ENCODE data around the gene LRRC70.
"Not testable (repeated sequence)": the region's sequence is repeated elsewhere in the genome, so short reads cannot be mapped to it uniquely, and the experiment has no call there.

LRRC70 gene

GRCh38 chr5:62564101-62564500 lies 14.5 kb upstream of the LRRC70 start:
- H3K4me1 Mint-ChIP-seq: no peaks in the 10 kb centered on the region
- peaks cover 17% of the 10 kb centered on the region for H3K9me3 Mint-ChIP-seq
- no peak for ATAC-seq
- H3K27ac Mint-ChIP-seq: no peak overlapping the region
- no peak overlapping the region for H3K4me3 Mint-ChIP-seq
- H3K36me3 Mint-ChIP-seq: peaks cover 80% of the 10 kb centered on the region
- H3K27me3 Mint-ChIP-seq: no peaks in the 10 kb centered on the region

- not testable (repeated sequence) for H3K27ac Mint-ChIP-seq, ATAC-seq, H3K27me3 Mint-ChIP-seq, H3K4me3 Mint-ChIP-seq, H3K4me1 Mint-ChIP-seq
- Mint-ChIP-seq H3K36me3 (peaks cover 77% of the 10 kb centered on the region), H3K9me3 (peaks cover 17% of the 10 kb centered on the region)
These were observed 12.9 kb upstream of the LRRC70 start for GRCh38 chr5:62565740-62566139.

- Mint-ChIP-seq H3K4me3 (no peak overlapping the region), H3K27me3 (no peaks in the 10 kb centered on the region), H3K4me1 (no peaks in the 10 kb centered on the region), H3K36me3 (peaks cover 61% of the 10 kb centered on the region), H3K9me3 (peaks cover 17% of the 10 kb centered on the region), H3K27ac (no peak overlapping the region)
- no peak for ATAC-seq
These were observed 10.5 kb upstream of the LRRC70 start for GRCh38 chr5:62568143-62568542.

GRCh38 chr5:62568800-62569432 lies 9.7 kb upstream of the LRRC70 start:
- no peak for ATAC-seq
- peaks cover under 1% of the 10 kb centered on the region for H3K4me1 Mint-ChIP-seq
- H3K9me3 Mint-ChIP-seq: peaks cover 17% of the 10 kb centered on the region
- H3K27ac Mint-ChIP-seq: no peak overlapping the region
- H3K27me3 Mint-ChIP-seq: no peaks in the 10 kb centered on the region
- no peak overlapping the region for H3K4me3 Mint-ChIP-seq
- peaks cover 61% of the 10 kb centered on the region for H3K36me3 Mint-ChIP-seq

- Mint-ChIP-seq H3K9me3 (peaks cover 16% of the 10 kb centered on the region), H3K36me3 (peaks cover 63% of the 10 kb centered on the region), H3K27ac (no peak overlapping the region), H3K4me1 (peaks cover 6% of the 10 kb centered on the region), H3K27me3 (no peaks in the 10 kb centered on the region), H3K4me3 (no peak overlapping the region)
- no peak for ATAC-seq
These were observed 9.1 kb upstream of the LRRC70 start for GRCh38 chr5:62569470-62569869.

GRCh38 chr5:62572918-62573514 lies 5.6 kb upstream of the LRRC70 start:
- Mint-ChIP-seq H3K27me3 (no peaks in the 10 kb centered on the region), H3K27ac (no peak overlapping the region), H3K4me1 (peaks cover 22% of the 10 kb centered on the region), H3K9me3 (no peaks in the 10 kb centered on the region), H3K36me3 (peaks cover 48% of the 10 kb centered on the region), H3K4me3 (no peak overlapping the region)
- ATAC-seq: no peak

GRCh38 chr5:62574599-62574998 lies 4.0 kb upstream of the LRRC70 start:
- Mint-ChIP-seq H3K4me1 (peaks cover 29% of the 10 kb centered on the region), H3K27me3 (no peaks in the 10 kb centered on the region), H3K36me3 (peaks cover 39% of the 10 kb centered on the region), H3K9me3 (no peaks in the 10 kb centered on the region), H3K4me3 (no peak overlapping the region), H3K27ac (no peak overlapping the region)
- ATAC-seq: no peak

- Mint-ChIP-seq H3K27ac (no peak overlapping the region), H3K4me1 (peaks cover 29% of the 10 kb centered on the region)
- no peak for ATAC-seq
These were observed 3.6 kb upstream of the LRRC70 start for GRCh38 chr5:62575066-62575465.

GRCh38 chr5:62575489-62575888 lies 3.1 kb upstream of the LRRC70 start:
- H3K27me3 Mint-ChIP-seq: no peaks in the 10 kb centered on the region
- no peak overlapping the region for H3K27ac Mint-ChIP-seq
- H3K9me3 Mint-ChIP-seq: no peaks in the 10 kb centered on the region

More at GRCh38 chr5:62575066-62575465, 3.6 kb upstream of the LRRC70 start:
- H3K27me3 Mint-ChIP-seq: no peaks in the 10 kb centered on the region
- peaks cover 38% of the 10 kb centered on the region for H3K36me3 Mint-ChIP-seq
- H3K4me3 Mint-ChIP-seq: no peak overlapping the region
- no peaks in the 10 kb centered on the region for H3K9me3 Mint-ChIP-seq

GRCh38 chr5:62576570-62577170 lies 1.9 kb upstream of the LRRC70 start:
- Mint-ChIP-seq H3K36me3 (peaks cover 43% of the 10 kb centered on the region), H3K27ac (no peak overlapping the region), H3K4me3 (no peak overlapping the region), H3K9me3 (no peaks in the 10 kb centered on the region), H3K4me1 (peaks cover 29% of the 10 kb centered on the region), H3K27me3 (no peaks in the 10 kb centered on the region)
- no peak for ATAC-seq

More at GRCh38 chr5:62575489-62575888, 3.1 kb upstream of the LRRC70 start:
- H3K4me1 Mint-ChIP-seq: peaks cover 29% of the 10 kb centered on the region
- peaks cover 34% of the 10 kb centered on the region for H3K36me3 Mint-ChIP-seq
- no peak overlapping the region for H3K4me3 Mint-ChIP-seq
- no peak for ATAC-seq

- Mint-ChIP-seq H3K4me3 (no peak overlapping the region), H3K27ac (no peak overlapping the region), H3K9me3 (no peaks in the 10 kb centered on the region), H3K36me3 (peaks cover 49% of the 10 kb centered on the region), H3K27me3 (no peaks in the 10 kb centered on the region), H3K4me1 (peaks cover 29% of the 10 kb centered on the region)
- no peak for ATAC-seq
These were observed 1.1 kb upstream of the LRRC70 start for GRCh38 chr5:62577488-62577887.

- Mint-ChIP-seq H3K9me3 (no peaks in the 10 kb centered on the region), H3K4me3 (no peak overlapping the region), H3K27ac (no peak overlapping the region), H3K4me1 (peaks cover 21% of the 10 kb centered on the region), H3K27me3 (no peaks in the 10 kb centered on the region), H3K36me3 (peaks cover 44% of the 10 kb centered on the region)
- no peak for ATAC-seq
These were observed 1.1 kb downstream of the LRRC70 start for GRCh38 chr5:62579761-62580160.

GRCh38 chr5:62581836-62582597 lies 3.4 kb downstream of the LRRC70 start:
- Mint-ChIP-seq H3K9me3 (no peaks in the 10 kb centered on the region), H3K36me3 (peaks cover 39% of the 10 kb centered on the region), H3K27me3 (no peaks in the 10 kb centered on the region), H3K4me1 (peaks cover 7% of the 10 kb centered on the region), H3K27ac (no peak overlapping the region), H3K4me3 (no peak overlapping the region)
- ATAC-seq: no peak

- peaks cover 4% of the 10 kb centered on the region for H3K9me3 Mint-ChIP-seq
- H3K27me3 Mint-ChIP-seq: no peaks in the 10 kb centered on the region
- H3K27ac Mint-ChIP-seq: no peak overlapping the region
- no peak for ATAC-seq
- no peak overlapping the region for H3K4me3 Mint-ChIP-seq
- peaks cover 52% of the 10 kb centered on the region for H3K36me3 Mint-ChIP-seq
- H3K4me1 Mint-ChIP-seq: no peaks in the 10 kb centered on the region
These were observed 5.8 kb downstream of the LRRC70 start for GRCh38 chr5:62584391-62584790.

GRCh38 chr5:62585306-62585705 lies 6.7 kb downstream of the LRRC70 start:
- peaks cover 55% of the 10 kb centered on the region for H3K36me3 Mint-ChIP-seq
- no peak overlapping the region for H3K4me3 Mint-ChIP-seq
- H3K27ac Mint-ChIP-seq: no peak overlapping the region

More at GRCh38 chr5:62585306-62585705, 6.7 kb downstream of the LRRC70 start:
- no peak for ATAC-seq
- peaks cover 5% of the 10 kb centered on the region for H3K9me3 Mint-ChIP-seq
- H3K4me1 Mint-ChIP-seq: no peaks in the 10 kb centered on the region
- no peaks in the 10 kb centered on the region for H3K27me3 Mint-ChIP-seq

Data from stimulated activated memory B cell treated with anti-CD40 and anti-IgM and Interleukin-4, amounts not matched to agents 10 μg/mL and 1 μg/mL and 100 μg/mL, for 72 hours (primary cell).